K562 (cell line): Measurements from ENCODE around the gene CEP76. TPM values are rescaled to one million over a fixed set of nuclear protein-coding genes. Genes with fewer than 3 reads are reported as not detected.
A peak's percentile ranks its signal among the peaks of the same experiment; 100 is the strongest.

Experiments used
- ATF7 ChIP-seq: fragments of 450-650 bp; IDR thresholded peaks from 2 replicates; pipeline ENCODE4 v1.7.1; 2014; ENCODE audit warnings: mild to moderate bottlenecking, moderate library complexity
- CCNT2 ChIP-seq: IDR thresholded peaks from 2 replicates; pipeline ENCODE4 v1.6.1; 2011; ENCODE audit warnings: borderline replicate concordance, low read depth, mild to moderate bottlenecking, moderate library complexity, mixed read lengths, low read length; ENCODE audit not compliant: insufficient read length; ENCODE audit errors: extremely low read depth
- CHD1 ChIP-seq: fragments of 200-600 bp; sonication (generic); IDR thresholded peaks from one replicate; pipeline ENCODE4 v1.6.1; 2012; ENCODE audit warnings: mild to moderate bottlenecking, moderate library complexity, low read length, inconsistent platforms
- DIDO1 ChIP-seq: fragments of 450-650 bp; IDR thresholded peaks from 2 replicates; pipeline ENCODE4 v1.6.1; 2016; ENCODE audit warnings: low read depth, missing biosample characterization, missing genetic modification characterization
- DMBX1 ChIP-seq: fragments of 250-450 bp; sonication (Bioruptor Pico); IDR thresholded peaks from 2 replicates; pipeline ENCODE4 v1.8.0; 2022; ENCODE audit warnings: inconsistent platforms, mild to moderate bottlenecking, moderate library complexity, borderline replicate concordance
- ELF4 ChIP-seq: fragments of 450-650 bp; formaldehyde crosslinking; IDR thresholded peaks from 2 replicates; pipeline ENCODE4 v1.4.0; 2022; ENCODE audit warnings: missing genetic modification characterization
- MAZ ChIP-seq, 2 experiments: fragments of 450-650 bp in 1 of 2; sonication (generic) in 1 of 2; formaldehyde crosslinking; IDR thresholded peaks in 1 of 2; conservative IDR thresholded peaks in 1 of 2; 2 replicates each; pipeline versions ENCODE4 v1.4.0 to v1.5.0; 2020; ENCODE audit warnings: mild to moderate bottlenecking in 1 of 2, missing genetic modification reagents in 1 of 2
- PHF8 ChIP-seq: fragments of 200-600 bp; sonication (generic); IDR thresholded peaks from 2 replicates; pipeline ENCODE4 v1.6.1; 2012; ENCODE audit warnings: mixed run types, mild to moderate bottlenecking, inconsistent platforms, low read length, moderate library complexity, borderline replicate concordance
- POLR2G ChIP-seq: fragments of 200-400 bp; formaldehyde crosslinking; IDR thresholded peaks from 2 replicates; pipeline ENCODE4 v1.6.1; 2017; ENCODE audit warnings: low read depth, mild to moderate bottlenecking, antibody characterized with exemption, low read length, moderate library complexity
- SIRT6 ChIP-seq: IDR thresholded peaks from one replicate; pipeline ENCODE4 v1.6.1; 2012; ENCODE audit warnings: low read depth, mild to moderate bottlenecking, control low read depth, inconsistent platforms, low read length, moderate library complexity
- SMARCB1 ChIP-seq: IDR thresholded peaks from 2 replicates; pipeline ENCODE4 v1.6.1; 2011; ENCODE audit warnings: improper control_type of control experiment, low read depth; ENCODE audit not compliant: insufficient read length
- ZC3H8 ChIP-seq: fragments of 450-650 bp; IDR thresholded peaks from 2 replicates; pipeline ENCODE4 v1.6.1; 2017
- ZFP1 ChIP-seq: fragments of 450-650 bp; formaldehyde crosslinking; IDR thresholded peaks from 2 replicates; pipeline ENCODE4 v1.4.0; 2020; ENCODE audit warnings: mild to moderate bottlenecking, mixed read lengths
- ZKSCAN8 ChIP-seq: fragments of 200-800 bp; sonication (Bioruptor generic); IDR thresholded peaks from 2 replicates; pipeline ENCODE4 v1.6.1; 2016; ENCODE audit warnings: missing genetic modification characterization, missing compliant biosample characterization
- ZNF766 ChIP-seq: fragments of 200-800 bp; sonication (Bioruptor generic); conservative IDR thresholded peaks from 2 replicates; pipeline ENCODE4 v1.6.1; 2016; ENCODE audit warnings: missing genetic modification characterization, missing compliant biosample characterization
- polyA plus RNA-seq, 8 experiments: library from polyadenylated mRNA; depleted of rRNA in 4 of 8; stranded (reverse) in 5 of 8; unstranded in 3 of 8; fragments of >200 nt; fragmentation: Nextera tagmentation in 2 of 8; fragmentation: Illumina TruSeq in 1 of 8; extraction: Ambion mirVana in 2 of 8; extraction: Trizol in 1 of 8; gene quantifications; 2 replicates each; pipeline versions ENCODE4 v1.2.1 to v1.2.3, GENCODE V29; 2011 to 2014; ENCODE audit warnings: inconsistent platforms in 1 of 8, missing spikeins in 1 of 8
- total RNA-seq, 7 experiments: library from RNA; depleted of rRNA in 6 of 7; stranded (reverse); fragments of >200 nt in 6 of 7; fragmentation: Illumina TruSeq in 2 of 7; extraction: Trizol in 2 of 7; gene quantifications; 2 replicates each; pipeline versions ENCODE4 v1.2.1 to v1.2.3, GENCODE V29; 2011 to 2021; ENCODE audit warnings: low replicate concordance in 1 of 7
- TF ChIP-seq, protein P1 (sequence below): sonication (generic); formaldehyde crosslinking; IDR thresholded peaks from 2 replicates; pipeline ENCODE4 v1.8.1; 2023; ENCODE audit warnings: missing genetic modification reagents, mild to moderate bottlenecking, borderline replicate concordance
- TF ChIP-seq, protein P2 (sequence below), 2 experiments: IDR thresholded peaks; 2 replicates each; pipeline ENCODE4 v1.6.1; 2011; ENCODE audit warnings: borderline replicate concordance in 1 of 2, control low read depth in 1 of 2, low read depth in 1 of 2, low read length in 1 of 2, mild to moderate bottlenecking in 1 of 2, mixed read lengths in 1 of 2, moderate library complexity in 1 of 2; ENCODE audit not compliant: insufficient read depth in 1 of 2, insufficient read length in 1 of 2, poor library complexity in 1 of 2, severe bottlenecking in 1 of 2; ENCODE audit errors: extremely low read depth in 1 of 2
- TF ChIP-seq, protein P3 (sequence below): fragments of 200-800 bp; sonication (Bioruptor generic); IDR thresholded peaks from 2 replicates; pipeline ENCODE4 v1.6.1; 2017; ENCODE audit warnings: missing genetic modification characterization, missing compliant biosample characterization

Gene CEP76
- total and polyA plus RNA-seq, 9 of the 15 experiments (the other 6 are each of a cell fraction or from before 2014, with no cell fraction given), result 5.3 to 27.3 (median 19.3) TPM

DNA sequence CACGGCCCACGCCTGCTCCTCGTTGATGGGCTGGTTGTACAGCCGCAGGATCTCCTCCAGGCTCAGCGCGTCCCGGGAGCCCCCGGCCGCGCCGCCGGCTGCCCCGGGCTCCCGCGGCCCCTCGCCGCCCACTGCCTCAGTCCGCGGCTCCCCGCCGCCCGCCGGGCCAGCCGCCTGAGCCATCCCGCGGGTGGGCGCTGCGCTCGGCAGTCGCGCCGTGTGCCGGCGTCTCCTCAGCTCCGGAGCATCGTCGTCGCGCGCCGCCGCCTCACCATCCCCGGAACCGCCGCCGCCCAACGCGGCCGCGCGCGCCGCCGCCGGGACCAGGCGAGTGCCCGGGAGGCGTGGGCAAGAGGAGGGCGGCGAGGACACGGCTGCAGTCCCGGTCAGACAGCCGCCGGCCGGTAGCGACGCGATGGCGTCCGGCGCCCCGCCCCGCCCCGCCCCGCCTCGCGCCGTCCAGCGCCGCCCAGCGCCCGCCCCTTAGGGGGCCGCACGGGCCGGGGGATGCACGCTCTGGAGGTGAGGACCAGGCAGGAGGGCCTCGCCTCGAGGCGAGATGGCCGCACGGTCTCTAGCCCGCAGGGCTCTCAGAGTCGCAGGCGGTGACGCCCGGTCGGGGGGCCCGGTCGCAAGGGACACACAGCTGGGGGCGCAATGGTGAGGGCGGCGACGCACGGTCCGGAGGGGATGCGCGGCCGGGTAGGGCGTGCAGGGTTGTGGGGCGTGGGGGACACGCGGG, 44.7 kb downstream of the CEP76 start, which contains the start of gene SPIRE1 (continued):
- TF ChIP-seq, protein P1, sequence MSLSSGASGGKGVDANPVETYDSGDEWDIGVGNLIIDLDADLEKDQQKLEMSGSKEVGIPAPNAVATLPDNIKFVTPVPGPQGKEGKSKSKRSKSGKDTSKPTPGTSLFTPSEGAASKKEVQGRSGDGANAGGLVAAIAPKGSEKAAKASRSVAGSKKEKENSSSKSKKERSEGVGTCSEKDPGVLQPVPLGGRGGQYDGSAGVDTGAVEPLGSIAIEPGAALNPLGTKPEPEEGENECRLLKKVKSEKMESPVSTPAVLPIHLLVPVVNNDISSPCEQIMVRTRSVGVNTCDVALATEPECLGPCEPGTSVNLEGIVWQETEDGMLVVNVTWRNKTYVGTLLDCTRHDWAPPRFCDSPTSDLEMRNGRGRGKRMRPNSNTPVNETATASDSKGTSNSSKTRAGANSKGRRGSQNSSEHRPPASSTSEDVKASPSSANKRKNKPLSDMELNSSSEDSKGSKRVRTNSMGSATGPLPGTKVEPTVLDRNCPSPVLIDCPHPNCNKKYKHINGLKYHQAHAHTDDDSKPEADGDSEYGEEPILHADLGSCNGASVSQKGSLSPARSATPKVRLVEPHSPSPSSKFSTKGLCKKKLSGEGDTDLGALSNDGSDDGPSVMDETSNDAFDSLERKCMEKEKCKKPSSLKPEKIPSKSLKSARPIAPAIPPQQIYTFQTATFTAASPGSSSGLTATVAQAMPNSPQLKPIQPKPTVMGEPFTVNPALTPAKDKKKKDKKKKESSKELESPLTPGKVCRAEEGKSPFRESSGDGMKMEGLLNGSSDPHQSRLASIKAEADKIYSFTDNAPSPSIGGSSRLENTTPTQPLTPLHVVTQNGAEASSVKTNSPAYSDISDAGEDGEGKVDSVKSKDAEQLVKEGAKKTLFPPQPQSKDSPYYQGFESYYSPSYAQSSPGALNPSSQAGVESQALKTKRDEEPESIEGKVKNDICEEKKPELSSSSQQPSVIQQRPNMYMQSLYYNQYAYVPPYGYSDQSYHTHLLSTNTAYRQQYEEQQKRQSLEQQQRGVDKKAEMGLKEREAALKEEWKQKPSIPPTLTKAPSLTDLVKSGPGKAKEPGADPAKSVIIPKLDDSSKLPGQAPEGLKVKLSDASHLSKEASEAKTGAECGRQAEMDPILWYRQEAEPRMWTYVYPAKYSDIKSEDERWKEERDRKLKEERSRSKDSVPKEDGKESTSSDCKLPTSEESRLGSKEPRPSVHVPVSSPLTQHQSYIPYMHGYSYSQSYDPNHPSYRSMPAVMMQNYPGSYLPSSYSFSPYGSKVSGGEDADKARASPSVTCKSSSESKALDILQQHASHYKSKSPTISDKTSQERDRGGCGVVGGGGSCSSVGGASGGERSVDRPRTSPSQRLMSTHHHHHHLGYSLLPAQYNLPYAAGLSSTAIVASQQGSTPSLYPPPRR, result no peak
- TF ChIP-seq SIRT6, result no peak
- TF ChIP-seq MAZ (CRISPR knock-in tag; conservative IDR thresholded peaks at IDR 0.05 in 1 of 2, IDR thresholded peaks at IDR 0.05 in 1 of 2), result 0 out of 4 replicates have a peak, but pooled peaks of 1 of the 2 experiments have one; percentile 14
- TF ChIP-seq POLR2G, result peak; percentile 70
- TF ChIP-seq DMBX1, result no peak
- no peak for TF ChIP-seq ZNF766
- TF ChIP-seq, protein P2, sequence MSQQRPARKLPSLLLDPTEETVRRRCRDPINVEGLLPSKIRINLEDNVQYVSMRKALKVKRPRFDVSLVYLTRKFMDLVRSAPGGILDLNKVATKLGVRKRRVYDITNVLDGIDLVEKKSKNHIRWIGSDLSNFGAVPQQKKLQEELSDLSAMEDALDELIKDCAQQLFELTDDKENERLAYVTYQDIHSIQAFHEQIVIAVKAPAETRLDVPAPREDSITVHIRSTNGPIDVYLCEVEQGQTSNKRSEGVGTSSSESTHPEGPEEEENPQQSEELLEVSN (IDR thresholded peaks at IDR 0.05; ENCODE audit: borderline replicate concordance in 1 of 2, extremely low read depth in 1 of 2, insufficient read depth in 1 of 2, insufficient read length in 1 of 2, low read depth in 1 of 2, low read length in 1 of 2, poor library complexity in 1 of 2, severe bottlenecking in 1 of 2), result peak; percentile 18 to 30
- no peak for TF ChIP-seq ZFP1 (CRISPR knock-in tag)
- peak; percentile 45 for TF ChIP-seq CCNT2
- TF ChIP-seq PHF8, result peak; percentile 40; the same call in 1 of the 2 replicates
- no peak for TF ChIP-seq ELF4 (CRISPR knock-in tag)
- no peak for TF ChIP-seq ATF7
- no peak for TF ChIP-seq ZC3H8
- no peak for TF ChIP-seq CHD1
- TF ChIP-seq, protein P3, sequence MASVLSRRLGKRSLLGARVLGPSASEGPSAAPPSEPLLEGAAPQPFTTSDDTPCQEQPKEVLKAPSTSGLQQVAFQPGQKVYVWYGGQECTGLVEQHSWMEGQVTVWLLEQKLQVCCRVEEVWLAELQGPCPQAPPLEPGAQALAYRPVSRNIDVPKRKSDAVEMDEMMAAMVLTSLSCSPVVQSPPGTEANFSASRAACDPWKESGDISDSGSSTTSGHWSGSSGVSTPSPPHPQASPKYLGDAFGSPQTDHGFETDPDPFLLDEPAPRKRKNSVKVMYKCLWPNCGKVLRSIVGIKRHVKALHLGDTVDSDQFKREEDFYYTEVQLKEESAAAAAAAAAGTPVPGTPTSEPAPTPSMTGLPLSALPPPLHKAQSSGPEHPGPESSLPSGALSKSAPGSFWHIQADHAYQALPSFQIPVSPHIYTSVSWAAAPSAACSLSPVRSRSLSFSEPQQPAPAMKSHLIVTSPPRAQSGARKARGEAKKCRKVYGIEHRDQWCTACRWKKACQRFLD (CRISPR knock-in tag), result peak; percentile 20; the same call in 1 of the 2 replicates
- no peak for TF ChIP-seq DIDO1 (tag)
- no peak for TF ChIP-seq SMARCB1
- TF ChIP-seq ZKSCAN8, result no peak
- TF ChIP-seq, all 486 proteins: peak for 26
